CD4-positive, alpha-beta T cell treated with Interleukin-12 subunit alpha and Interleukin-12 subunit beta, for 1 hour (primary cell): Measurements from ENCODE around the gene DOCK3.
"Not testable (repeated sequence)": the region's sequence is repeated elsewhere in the genome, so short reads cannot be mapped to it uniquely, and the experiment has no call there.

Source experiments
- DNase-seq: peaks from one replicate; pipeline ENCODE4 v3.0.0-alpha.2; 2020

The DOCK3 gene

GRCh38 chr3:51271172-51271571, 596.4 kb downstream of the DOCK3 start:
- DNase-seq = peak; percentile 7

- no peak for DNase-seq
Measured at GRCh38 chr3:51274052-51274451, 599.3 kb downstream of the DOCK3 start.

- DNase-seq = no peak
Measured at GRCh38 chr3:51275111-51275805, 600.5 kb downstream of the DOCK3 start.

GRCh38 chr3:51276046-51276445, 601.3 kb downstream of the DOCK3 start:
- DNase-seq = peak; percentile 5

- no peak for DNase-seq
Measured at GRCh38 chr3:51279448-51279847, 604.7 kb downstream of the DOCK3 start.

GRCh38 chr3:51280176-51280575, 605.4 kb downstream of the DOCK3 start:
- DNase-seq = no peak

GRCh38 chr3:51282931-51283330, 608.2 kb downstream of the DOCK3 start:
- no peak for DNase-seq

- no peak for DNase-seq
Measured at GRCh38 chr3:51283421-51283820, 608.7 kb downstream of the DOCK3 start.

GRCh38 chr3:51295625-51296024, 620.9 kb downstream of the DOCK3 start:
- no peak for DNase-seq

- no peak for DNase-seq
Measured at GRCh38 chr3:51297333-51297732, 622.6 kb downstream of the DOCK3 start.

GRCh38 chr3:51304230-51304629, 629.5 kb downstream of the DOCK3 start:
- DNase-seq = no peak

- DNase-seq = no peak
Measured at GRCh38 chr3:51306093-51306492, 631.4 kb downstream of the DOCK3 start.

- DNase-seq = no peak
Measured at GRCh38 chr3:51307458-51307857, 632.7 kb downstream of the DOCK3 start.

- DNase-seq = not testable (repeated sequence)
Measured at GRCh38 chr3:51307945-51308607, 633.3 kb downstream of the DOCK3 start.

GRCh38 chr3:51311055-51311454, 636.3 kb downstream of the DOCK3 start:
- DNase-seq = peak; percentile 38

- DNase-seq = no peak
Measured at GRCh38 chr3:51328206-51328605, 653.5 kb downstream of the DOCK3 start.

GRCh38 chr3:51330046-51330445, 655.3 kb downstream of the DOCK3 start:
- no peak for DNase-seq

- DNase-seq = no peak
Measured at GRCh38 chr3:51332156-51332555, 657.4 kb downstream of the DOCK3 start.

GRCh38 chr3:51333021-51333420, 658.3 kb downstream of the DOCK3 start:
- no peak for DNase-seq

GRCh38 chr3:51336261-51336660, 661.5 kb downstream of the DOCK3 start:
- no peak for DNase-seq

- DNase-seq = no peak
Measured at GRCh38 chr3:51337666-51338065, 662.9 kb downstream of the DOCK3 start.

GRCh38 chr3:51338632-51339031, 663.9 kb downstream of the DOCK3 start:
- DNase-seq = no peak

GRCh38 chr3:51340013-51340829, 665.5 kb downstream of the DOCK3 start:
- DNase-seq = no peak
